WTC11 (cell line): ENCODE results near the gene DYNC1I2. TPM values are rescaled to one million over a fixed set of nuclear protein-coding genes. Genes with fewer than 3 reads are reported as not detected.
"Not testable (repeated sequence)": the region's sequence is repeated elsewhere in the genome, so short reads cannot be mapped to it uniquely, and the experiment has no call there.

Experiments
- ATAC-seq: fragments of 200-7000 bp; cut with Tn5 transposase; 2 replicates; pipeline ENCODE4 v1.10.0; 2021; ENCODE audit warnings: mild to moderate bottlenecking, moderate library complexity
- CTCF ChIA-PET: fragments of 300-600 bp; sonication (Branson Sonifier 250); formaldehyde crosslinking; loops from one replicate; lab custom pipeline; 2021; ENCODE audit warnings: antibody characterized with exemption; lab: Charles Lee
- POLR2A ChIA-PET: fragments of 350-600 bp; sonication (Branson Sonifier 250); formaldehyde crosslinking; loops from one replicate; lab custom pipeline; 2021; ENCODE audit warnings: antibody characterized with exemption; lab: Charles Lee
- DNase-seq: peaks from one replicate; pipeline ENCODE4 v3.0.0; 2021; ENCODE audit warnings: low spot score
- H3K27ac Mint-ChIP-seq: 2 replicates; pipeline ENCODE4 v1.8.0; 2021; ENCODE audit warnings: mixed read lengths
- H3K27me3 Mint-ChIP-seq: 2 replicates; pipeline ENCODE4 v1.8.0; 2021; ENCODE audit warnings: low read depth, mild to moderate bottlenecking, moderate library complexity, mixed read lengths
- H3K36me3 Mint-ChIP-seq: 2 replicates; pipeline ENCODE4 v1.8.0; 2021; ENCODE audit warnings: mixed read lengths
- H3K4me1 Mint-ChIP-seq: 2 replicates; pipeline ENCODE4 v1.8.0; 2022; ENCODE audit warnings: mixed read lengths
- H3K4me3 Mint-ChIP-seq: 2 replicates; pipeline ENCODE4 v1.8.0; 2021; ENCODE audit warnings: mild to moderate bottlenecking, moderate library complexity, mixed read lengths
- H3K9me3 Mint-ChIP-seq: 2 replicates; pipeline ENCODE4 v1.8.0; 2021; ENCODE audit warnings: mixed read lengths
- CREM ChIP-seq: sonication (generic); formaldehyde crosslinking; IDR thresholded peaks from 2 replicates; pipeline ENCODE4 v1.8.1; 2022; ENCODE audit warnings: mild to moderate bottlenecking, missing genetic modification reagents, moderate library complexity
- ESRRA ChIP-seq: sonication (generic); formaldehyde crosslinking; IDR thresholded peaks from 2 replicates; pipeline ENCODE4 v1.8.1; 2022; ENCODE audit warnings: mild to moderate bottlenecking, missing genetic modification reagents, borderline replicate concordance
- IRF2 ChIP-seq: sonication (generic); formaldehyde crosslinking; IDR thresholded peaks from 2 replicates; pipeline ENCODE4 v1.8.0; 2022; ENCODE audit warnings: low read depth, missing genetic modification reagents, borderline replicate concordance
- JAZF1 ChIP-seq: fragments of 250-450 bp; sonication (Bioruptor Pico); IDR thresholded peaks from 2 replicates; pipeline ENCODE4 v1.9.0; 2021; ENCODE audit warnings: moderate library complexity, mild to moderate bottlenecking, inconsistent platforms
- JUN ChIP-seq: sonication (generic); formaldehyde crosslinking; IDR thresholded peaks from 2 replicates; pipeline ENCODE4 v1.8.0; 2023; ENCODE audit warnings: mild to moderate bottlenecking, missing genetic modification reagents
- NR1H2 ChIP-seq: sonication (generic); formaldehyde crosslinking; IDR thresholded peaks from 2 replicates; pipeline ENCODE4 v1.9.0; 2021; ENCODE audit warnings: mild to moderate bottlenecking, moderate library complexity, missing genetic modification reagents
- PREB ChIP-seq: sonication (generic); formaldehyde crosslinking; IDR thresholded peaks from 2 replicates; pipeline ENCODE4 v1.8.1; 2022; ENCODE audit warnings: mild to moderate bottlenecking, missing genetic modification reagents, moderate library complexity, borderline replicate concordance
- RELA ChIP-seq: sonication (generic); formaldehyde crosslinking; IDR thresholded peaks from 2 replicates; pipeline ENCODE4 v1.8.1; 2022; ENCODE audit warnings: missing genetic modification reagents, mild to moderate bottlenecking, borderline replicate concordance
- RORB ChIP-seq: fragments of 250-450 bp; sonication (Bioruptor Pico); IDR thresholded peaks from 2 replicates; pipeline ENCODE4 v1.9.0; 2021; ENCODE audit warnings: mild to moderate bottlenecking
- SMAD4 ChIP-seq: sonication (generic); formaldehyde crosslinking; IDR thresholded peaks from 2 replicates; pipeline ENCODE4 v1.8.0; 2022; ENCODE audit warnings: mild to moderate bottlenecking, missing genetic modification reagents
- TEAD1 ChIP-seq: sonication (generic); formaldehyde crosslinking; IDR thresholded peaks from 2 replicates; pipeline ENCODE4 v1.8.0; 2022; ENCODE audit warnings: mild to moderate bottlenecking, missing genetic modification reagents
- ZNF121 ChIP-seq: sonication (generic); formaldehyde crosslinking; IDR thresholded peaks from 2 replicates; pipeline ENCODE4 v1.8.0; 2023; ENCODE audit warnings: missing genetic modification reagents
- ZNF281 ChIP-seq: sonication (generic); formaldehyde crosslinking; IDR thresholded peaks from 2 replicates; pipeline ENCODE4 v1.8.0; 2023; ENCODE audit warnings: mild to moderate bottlenecking, missing genetic modification reagents
- ZNF423 ChIP-seq: fragments of 250-450 bp; sonication (Bioruptor Pico); IDR thresholded peaks from 2 replicates; pipeline ENCODE4 v2.1.2; 2022; ENCODE audit warnings: mild to moderate bottlenecking, moderate library complexity
- ZNF425 ChIP-seq: fragments of 250-450 bp; sonication (Bioruptor Pico); conservative IDR thresholded peaks from 2 replicates; pipeline ENCODE4 v1.9.0; 2021; ENCODE audit warnings: mild to moderate bottlenecking
- ZSCAN18 ChIP-seq: fragments of 250-450 bp; sonication (Bioruptor Pico); IDR thresholded peaks from 2 replicates; pipeline ENCODE4 v2.1.2; 2022; ENCODE audit warnings: mild to moderate bottlenecking, moderate library complexity
- total RNA-seq: library from RNA; stranded (reverse); gene quantifications from 3 replicates; pipeline ENCODE4 v1.2.3, GENCODE V29; 2021
- TF ChIP-seq, protein P1 (sequence below): sonication (generic); formaldehyde crosslinking; IDR thresholded peaks from 2 replicates; pipeline ENCODE4 v1.8.1; 2022; ENCODE audit warnings: low read depth, missing genetic modification reagents, borderline replicate concordance
- TF ChIP-seq, protein P2 (sequence below): fragments of 250-450 bp; sonication (Bioruptor Pico); IDR thresholded peaks from 2 replicates; pipeline ENCODE4 v1.8.0; 2021; ENCODE audit warnings: mild to moderate bottlenecking
- TF ChIP-seq, protein P3 (sequence below): sonication (generic); formaldehyde crosslinking; IDR thresholded peaks from 2 replicates; pipeline ENCODE4 v1.8.1; 2023; ENCODE audit warnings: mild to moderate bottlenecking, missing genetic modification reagents

Gene DYNC1I2
- total RNA-seq, 1 experiment from 2014 or later, result 73.7 TPM

GRCh38 chr2:171772373-171772772 is 85.1 kb downstream of the DYNC1I2 start:
- no peak for DNase-seq
- Mint-ChIP-seq H3K4me1 (no peaks in the 10 kb centered on the region), H3K9me3 (peaks cover 55% of the 10 kb centered on the region), H3K36me3 (peaks cover 37% of the 10 kb centered on the region), H3K27ac (no peak overlapping the region), H3K4me3 (no peak overlapping the region), H3K27me3 (no peaks in the 10 kb centered on the region)
- ATAC-seq, result no peak
- TF ChIP-seq, protein P1, sequence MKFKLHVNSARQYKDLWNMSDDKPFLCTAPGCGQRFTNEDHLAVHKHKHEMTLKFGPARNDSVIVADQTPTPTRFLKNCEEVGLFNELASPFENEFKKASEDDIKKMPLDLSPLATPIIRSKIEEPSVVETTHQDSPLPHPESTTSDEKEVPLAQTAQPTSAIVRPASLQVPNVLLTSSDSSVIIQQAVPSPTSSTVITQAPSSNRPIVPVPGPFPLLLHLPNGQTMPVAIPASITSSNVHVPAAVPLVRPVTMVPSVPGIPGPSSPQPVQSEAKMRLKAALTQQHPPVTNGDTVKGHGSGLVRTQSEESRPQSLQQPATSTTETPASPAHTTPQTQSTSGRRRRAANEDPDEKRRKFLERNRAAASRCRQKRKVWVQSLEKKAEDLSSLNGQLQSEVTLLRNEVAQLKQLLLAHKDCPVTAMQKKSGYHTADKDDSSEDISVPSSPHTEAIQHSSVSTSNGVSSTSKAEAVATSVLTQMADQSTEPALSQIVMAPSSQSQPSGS (CRISPR knock-in tag), result no peak
- no peak for TF ChIP-seq JAZF1 (CRISPR knock-in tag)
- no peak for TF ChIP-seq IRF2 (CRISPR knock-in tag)
- TF ChIP-seq NR1H2 (CRISPR knock-in tag), result no peak
- TF ChIP-seq, protein P2, sequence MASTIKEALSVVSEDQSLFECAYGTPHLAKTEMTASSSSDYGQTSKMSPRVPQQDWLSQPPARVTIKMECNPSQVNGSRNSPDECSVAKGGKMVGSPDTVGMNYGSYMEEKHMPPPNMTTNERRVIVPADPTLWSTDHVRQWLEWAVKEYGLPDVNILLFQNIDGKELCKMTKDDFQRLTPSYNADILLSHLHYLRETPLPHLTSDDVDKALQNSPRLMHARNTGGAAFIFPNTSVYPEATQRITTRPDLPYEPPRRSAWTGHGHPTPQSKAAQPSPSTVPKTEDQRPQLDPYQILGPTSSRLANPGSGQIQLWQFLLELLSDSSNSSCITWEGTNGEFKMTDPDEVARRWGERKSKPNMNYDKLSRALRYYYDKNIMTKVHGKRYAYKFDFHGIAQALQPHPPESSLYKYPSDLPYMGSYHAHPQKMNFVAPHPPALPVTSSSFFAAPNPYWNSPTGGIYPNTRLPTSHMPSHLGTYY (CRISPR knock-in tag), result no peak
- no peak for TF ChIP-seq CREM
- no peak for TF ChIP-seq ZNF121 (CRISPR knock-in tag)
- no peak for TF ChIP-seq RORB
- TF ChIP-seq ZNF423 (CRISPR knock-in tag), result no peak
- TF ChIP-seq ZSCAN18, result no peak
- no peak for TF ChIP-seq RELA (CRISPR knock-in tag)
- no peak for TF ChIP-seq JUN (CRISPR knock-in tag)
- TF ChIP-seq, protein P3, sequence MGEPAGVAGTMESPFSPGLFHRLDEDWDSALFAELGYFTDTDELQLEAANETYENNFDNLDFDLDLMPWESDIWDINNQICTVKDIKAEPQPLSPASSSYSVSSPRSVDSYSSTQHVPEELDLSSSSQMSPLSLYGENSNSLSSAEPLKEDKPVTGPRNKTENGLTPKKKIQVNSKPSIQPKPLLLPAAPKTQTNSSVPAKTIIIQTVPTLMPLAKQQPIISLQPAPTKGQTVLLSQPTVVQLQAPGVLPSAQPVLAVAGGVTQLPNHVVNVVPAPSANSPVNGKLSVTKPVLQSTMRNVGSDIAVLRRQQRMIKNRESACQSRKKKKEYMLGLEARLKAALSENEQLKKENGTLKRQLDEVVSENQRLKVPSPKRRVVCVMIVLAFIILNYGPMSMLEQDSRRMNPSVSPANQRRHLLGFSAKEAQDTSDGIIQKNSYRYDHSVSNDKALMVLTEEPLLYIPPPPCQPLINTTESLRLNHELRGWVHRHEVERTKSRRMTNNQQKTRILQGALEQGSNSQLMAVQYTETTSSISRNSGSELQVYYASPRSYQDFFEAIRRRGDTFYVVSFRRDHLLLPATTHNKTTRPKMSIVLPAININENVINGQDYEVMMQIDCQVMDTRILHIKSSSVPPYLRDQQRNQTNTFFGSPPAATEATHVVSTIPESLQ (CRISPR knock-in tag), result no peak
- no peak for TF ChIP-seq ZNF425 (CRISPR knock-in tag)
- no peak for TF ChIP-seq PREB (CRISPR knock-in tag)
- TF ChIP-seq SMAD4 (CRISPR knock-in tag), result no peak
- no peak for TF ChIP-seq TEAD1
- TF ChIP-seq ZNF281, result no peak
- TF ChIP-seq ESRRA (CRISPR knock-in tag), result no peak
- CTCF ChIA-PET, result no interaction called here
- POLR2A ChIA-PET, result no interaction called here

- DNase-seq, H3K27ac Mint-ChIP-seq, H3K27me3 Mint-ChIP-seq, H3K4me1 Mint-ChIP-seq, H3K4me3 Mint-ChIP-seq, CTCF ChIA-PET, ATAC-seq: not testable (repeated sequence)
- POLR2A ChIA-PET, result interaction anchor here (0.6 kb wide), 1 partner anchor 208 kb away, joined by 4 read pairs; no protein-coding TSS in a partner anchor
- Mint-ChIP-seq H3K36me3 (peaks cover 49% of the 10 kb centered on the region), H3K9me3 (peaks cover 73% of the 10 kb centered on the region)
Measured at GRCh38 chr2:171774581-171774980, 87.3 kb downstream of the DYNC1I2 start.
